Activated CD8-positive, alpha-beta T cell treated with anti-CD3 and anti-CD28 coated beads for 36 hours (primary cell): ENCODE data around the gene PPP2R2C. TPM values are rescaled to one million over a fixed set of nuclear protein-coding genes. Genes with fewer than 3 reads are reported as not detected.

ENCODE experiments used
- ATAC-seq: fragments of 200-7000 bp; cut with Tn5 transposase; one replicate; pipeline ENCODE4 v1.10.0; 2021; ENCODE audit warnings: mild to moderate bottlenecking, moderate library complexity
- CTCF ChIA-PET: fragments of 350-600 bp; sonication (Branson Sonifier 250); formaldehyde crosslinking; loops from one replicate; lab custom pipeline; 2021; ENCODE audit warnings: antibody characterized with exemption; lab: Charles Lee
- POLR2A ChIA-PET: fragments of 350-600 bp; sonication (Branson Sonifier 250); formaldehyde crosslinking; loops from one replicate; lab custom pipeline; 2021; ENCODE audit warnings: antibody characterized with exemption; lab: Charles Lee
- DNase-seq: peaks from one replicate; pipeline ENCODE4 v3.0.0-alpha.2; 2020
- H3K27ac Mint-ChIP-seq: one replicate; pipeline ENCODE4 v1.8.0; 2021; ENCODE audit warnings: mild to moderate bottlenecking, mixed read lengths
- H3K27me3 Mint-ChIP-seq: one replicate; pipeline ENCODE4 v1.8.0; 2021; ENCODE audit warnings: mixed read lengths
- H3K36me3 Mint-ChIP-seq: one replicate; pipeline ENCODE4 v1.8.0; 2021; ENCODE audit warnings: low read depth, mixed read lengths
- H3K4me1 Mint-ChIP-seq: one replicate; pipeline ENCODE4 v1.8.0; 2021; ENCODE audit warnings: low read depth, mixed read lengths
- H3K4me3 Mint-ChIP-seq: one replicate; pipeline ENCODE4 v1.8.0; 2021; ENCODE audit warnings: mild to moderate bottlenecking, moderate library complexity, mixed read lengths
- H3K9me3 Mint-ChIP-seq: one replicate; pipeline ENCODE4 v1.8.0; 2021; ENCODE audit warnings: mixed read lengths
- intact Hi-C: fragments of 100-400 bp; cut with micrococcal nuclease; formaldehyde crosslinking; loops from one replicate; pipeline ENCODE4 v1.10.0; 2022
- total RNA-seq, 2 experiments: library from RNA; stranded (reverse); gene quantifications; one replicate each; pipeline ENCODE4 v1.2.3, GENCODE V29; 2021
- TF ChIP-seq, protein P1 (sequence below): fragments of 200-600 bp; IDR thresholded peaks from one replicate; pipeline ENCODE4 v1.8.0; 2022; ENCODE audit warnings: antibody characterized with exemption, mild to moderate bottlenecking

PPP2R2C gene
- total RNA-seq, 2 experiments from 2014 or later = not detected

DNA sequence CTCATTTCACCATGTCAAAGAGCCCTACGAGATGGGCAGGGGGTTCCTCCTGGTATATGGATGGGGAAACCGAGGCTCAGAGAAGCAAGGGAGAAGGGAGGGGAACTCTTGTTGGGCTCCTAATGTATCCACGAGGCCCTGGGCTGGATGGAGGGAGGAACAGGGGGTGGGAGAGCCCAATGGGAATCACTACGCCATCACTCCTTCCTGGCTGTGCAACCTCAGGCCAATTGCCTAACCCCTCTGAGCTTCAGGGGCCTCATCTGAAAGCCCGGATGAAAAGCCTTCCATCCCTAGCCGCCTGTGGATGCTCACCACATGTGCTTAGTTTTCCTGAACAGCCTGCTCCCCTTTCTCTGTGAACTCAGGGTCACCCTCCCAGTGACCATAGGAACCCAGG, 57.8 kb downstream of the PPP2R2C start:
- peaks cover 1% of the 10 kb centered on the region for H3K27me3 Mint-ChIP-seq
- H3K9me3 Mint-ChIP-seq = peaks cover 2% of the 10 kb centered on the region
- no peaks in the 10 kb centered on the region for H3K36me3 Mint-ChIP-seq
- ChIA-PET POLR2A (no interaction called here), CTCF (no interaction called here)
- no peak overlapping the region for H3K4me3 Mint-ChIP-seq
- no peaks in the 10 kb centered on the region for H3K4me1 Mint-ChIP-seq
- ATAC-seq (no peak), DNase-seq (no peak)
- TF ChIP-seq, protein P1, sequence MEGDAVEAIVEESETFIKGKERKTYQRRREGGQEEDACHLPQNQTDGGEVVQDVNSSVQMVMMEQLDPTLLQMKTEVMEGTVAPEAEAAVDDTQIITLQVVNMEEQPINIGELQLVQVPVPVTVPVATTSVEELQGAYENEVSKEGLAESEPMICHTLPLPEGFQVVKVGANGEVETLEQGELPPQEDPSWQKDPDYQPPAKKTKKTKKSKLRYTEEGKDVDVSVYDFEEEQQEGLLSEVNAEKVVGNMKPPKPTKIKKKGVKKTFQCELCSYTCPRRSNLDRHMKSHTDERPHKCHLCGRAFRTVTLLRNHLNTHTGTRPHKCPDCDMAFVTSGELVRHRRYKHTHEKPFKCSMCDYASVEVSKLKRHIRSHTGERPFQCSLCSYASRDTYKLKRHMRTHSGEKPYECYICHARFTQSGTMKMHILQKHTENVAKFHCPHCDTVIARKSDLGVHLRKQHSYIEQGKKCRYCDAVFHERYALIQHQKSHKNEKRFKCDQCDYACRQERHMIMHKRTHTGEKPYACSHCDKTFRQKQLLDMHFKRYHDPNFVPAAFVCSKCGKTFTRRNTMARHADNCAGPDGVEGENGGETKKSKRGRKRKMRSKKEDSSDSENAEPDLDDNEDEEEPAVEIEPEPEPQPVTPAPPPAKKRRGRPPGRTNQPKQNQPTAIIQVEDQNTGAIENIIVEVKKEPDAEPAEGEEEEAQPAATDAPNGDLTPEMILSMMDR = no peak
- intact Hi-C loops = no loop called here
- no peak overlapping the region for H3K27ac Mint-ChIP-seq

DNA sequence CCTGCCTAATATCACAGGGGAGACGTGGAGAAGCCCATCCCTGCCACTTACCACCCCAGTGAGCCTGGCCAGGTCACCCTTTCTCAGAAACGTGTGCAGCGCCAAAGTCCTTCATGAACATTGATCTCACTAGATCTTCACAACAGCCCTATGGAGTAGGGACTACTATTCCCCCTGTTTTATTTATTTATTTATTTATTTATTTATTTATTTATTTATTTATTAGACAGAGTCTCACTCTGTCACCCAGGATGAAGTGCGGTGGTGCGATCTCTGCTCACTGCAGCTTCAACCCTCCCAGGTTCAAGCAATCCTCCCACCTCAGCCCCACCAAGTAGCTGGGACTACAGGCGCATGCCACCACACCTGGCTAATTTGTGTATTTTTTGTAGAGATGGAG, 61.8 kb downstream of the PPP2R2C start:
- intact Hi-C loops = no loop called here
- H3K27ac Mint-ChIP-seq = no peak overlapping the region
- peaks cover 2% of the 10 kb centered on the region for H3K9me3 Mint-ChIP-seq
- no peaks in the 10 kb centered on the region for H3K36me3 Mint-ChIP-seq
- no peaks in the 10 kb centered on the region for H3K4me1 Mint-ChIP-seq
- no peak overlapping the region for H3K4me3 Mint-ChIP-seq
- CTCF ChIA-PET = interaction anchor here (1.8 kb wide), 1 partner anchor 160 kb away, joined by 5 read pairs; no protein-coding TSS in a partner anchor
- no peak for DNase-seq
- peaks cover 10% of the 10 kb centered on the region for H3K27me3 Mint-ChIP-seq
- POLR2A ChIA-PET = no interaction called here
- no peak for ATAC-seq
- TF ChIP-seq, protein P1 = no peak

DNA sequence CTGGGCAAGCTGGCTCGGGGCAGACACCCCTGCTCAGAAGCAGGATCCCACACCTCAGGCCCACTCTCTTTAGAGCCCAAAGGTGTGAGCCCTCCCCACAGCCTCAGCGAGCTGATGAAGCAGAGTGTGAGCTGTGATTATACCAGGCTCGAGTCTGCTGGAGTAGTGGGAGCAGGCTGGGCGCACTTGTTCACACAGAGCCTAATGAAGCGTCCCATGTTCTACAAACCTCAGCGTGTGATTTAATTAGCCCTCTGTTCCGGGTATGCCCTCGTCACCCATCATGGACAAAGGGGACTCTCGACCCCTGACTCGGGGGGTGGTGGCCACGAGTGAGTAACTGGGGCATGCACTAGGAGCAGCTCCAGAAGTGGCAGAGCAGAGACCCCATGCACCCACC, 62.3 kb downstream of the PPP2R2C start:
- peaks cover 2% of the 10 kb centered on the region for H3K9me3 Mint-ChIP-seq
- ATAC-seq (no peak), DNase-seq (no peak)
- intact Hi-C loops = no loop called here
- H3K27me3 Mint-ChIP-seq = peaks cover 15% of the 10 kb centered on the region
- H3K4me3 Mint-ChIP-seq = no peak overlapping the region
- TF ChIP-seq, protein P1 = no peak
- no peak overlapping the region for H3K27ac Mint-ChIP-seq
- ChIA-PET POLR2A (no interaction called here), CTCF (no interaction called here)
- no peaks in the 10 kb centered on the region for H3K4me1 Mint-ChIP-seq
- H3K36me3 Mint-ChIP-seq = no peaks in the 10 kb centered on the region

DNA sequence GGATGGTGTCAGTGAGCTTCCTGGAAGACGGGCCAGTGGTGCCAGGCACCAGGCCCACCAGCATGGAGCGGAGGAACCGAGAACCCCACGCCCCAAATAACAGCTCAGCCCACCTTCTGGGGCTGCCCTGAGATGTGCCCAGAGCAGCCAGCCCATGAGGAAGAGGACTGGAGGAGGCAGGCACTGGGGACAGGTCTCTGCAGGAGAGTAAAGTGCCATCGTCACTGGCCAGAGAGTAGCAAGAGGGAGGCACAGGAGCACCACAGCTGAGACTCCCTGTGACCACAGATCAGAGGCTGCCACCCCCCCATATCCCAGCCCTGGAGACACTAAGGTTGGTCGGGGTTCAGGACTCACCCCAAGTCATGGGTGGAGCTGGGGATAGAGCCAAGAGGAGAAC, 63.0 kb downstream of the PPP2R2C start:
- H3K4me1 Mint-ChIP-seq = no peaks in the 10 kb centered on the region
- intact Hi-C loops = no loop called here
- no peaks in the 10 kb centered on the region for H3K36me3 Mint-ChIP-seq
- H3K27me3 Mint-ChIP-seq = peaks cover 21% of the 10 kb centered on the region
- H3K9me3 Mint-ChIP-seq = peaks cover 2% of the 10 kb centered on the region
- H3K27ac Mint-ChIP-seq = no peak overlapping the region
- ATAC-seq (no peak), DNase-seq (no peak)
- ChIA-PET POLR2A (no interaction called here), CTCF (interaction anchor here (1.1 kb wide), 1 partner anchor 145 kb away, joined by 3 read pairs; no protein-coding TSS in a partner anchor)
- H3K4me3 Mint-ChIP-seq = no peak overlapping the region
- TF ChIP-seq, protein P1 = no peak

DNA sequence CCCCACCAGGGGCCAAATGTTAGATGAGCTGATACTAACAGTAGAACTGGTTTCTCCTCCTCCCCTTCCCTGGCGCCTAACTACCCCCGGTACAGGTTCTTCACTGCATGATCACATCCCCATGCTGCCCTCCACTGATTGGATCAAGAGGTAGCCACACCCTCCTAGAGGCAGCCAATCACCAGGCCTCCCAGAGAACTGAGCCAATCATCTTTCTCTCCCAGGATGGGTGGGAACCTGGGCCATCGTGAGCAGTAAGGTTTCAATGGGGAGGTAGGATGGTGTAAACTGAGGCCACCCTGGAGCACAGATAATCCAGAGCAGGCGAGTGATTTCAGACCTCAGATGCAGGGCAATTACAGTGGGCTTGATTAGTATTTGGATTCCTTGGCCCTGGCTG, 64.2 kb downstream of the PPP2R2C start:
- no peak overlapping the region for H3K27ac Mint-ChIP-seq
- H3K4me1 Mint-ChIP-seq = no peaks in the 10 kb centered on the region
- intact Hi-C loops = no loop called here
- no peaks in the 10 kb centered on the region for H3K36me3 Mint-ChIP-seq
- ChIA-PET POLR2A (interaction anchor here (0.6 kb wide), 1 partner anchor 99 kb away, joined by 3 read pairs; no protein-coding TSS in a partner anchor), CTCF (interaction anchor here (1.1 kb wide), 1 partner anchor 144 kb away, joined by 3 read pairs; no protein-coding TSS in a partner anchor)
- DNase-seq (no peak), ATAC-seq (no peak)
- H3K27me3 Mint-ChIP-seq = peaks cover 26% of the 10 kb centered on the region
- TF ChIP-seq, protein P1 = no peak
- H3K9me3 Mint-ChIP-seq = peaks cover 2% of the 10 kb centered on the region
- no peak overlapping the region for H3K4me3 Mint-ChIP-seq
